Muscle layer of duodenum (tissue), 2 donors: ENCODE results near the gene RETN.
A peak's percentile ranks its signal among the peaks of the same experiment; 100 is the strongest.

Experiments used
- H3K27ac ChIP-seq: one replicate; pipeline ENCODE4 v1.7.0; 2013; ENCODE audit warnings: mild to moderate bottlenecking, low read length
- H3K27me3 ChIP-seq: one replicate; pipeline ENCODE4 v1.7.0; 2013; ENCODE audit warnings: low read depth, mild to moderate bottlenecking, control low read depth, low read length
- H3K36me3 ChIP-seq, 2 donors: one replicate each; pipeline ENCODE4 v1.7.0; 2013; ENCODE audit warnings: low read length in 2 of 2, control low read depth in 1 of 2, mild to moderate bottlenecking in 1 of 2; ENCODE audit not compliant: insufficient read depth in 2 of 2, control insufficient read depth in 1 of 2
- H3K4me1 ChIP-seq, 2 donors: one replicate each; pipeline ENCODE4 v1.7.0; 2013; ENCODE audit warnings: low read length in 2 of 2, mild to moderate bottlenecking in 2 of 2, control low read depth in 1 of 2, moderate library complexity in 1 of 2; ENCODE audit not compliant: insufficient read depth in 2 of 2, control insufficient read depth in 1 of 2
- H3K4me3 ChIP-seq, 2 donors: one replicate each; pipeline ENCODE4 v1.7.0; 2013; ENCODE audit warnings: low read length in 2 of 2, low read depth in 1 of 2, mild to moderate bottlenecking in 1 of 2
- H3K9me3 ChIP-seq, 2 donors: one replicate each; pipeline ENCODE4 v1.7.0; 2013; ENCODE audit warnings: low read length in 2 of 2, control low read depth in 1 of 2, mild to moderate bottlenecking in 1 of 2; ENCODE audit not compliant: control insufficient read depth in 1 of 2
- donor health status: healthy.

Gene RETN

DNA sequence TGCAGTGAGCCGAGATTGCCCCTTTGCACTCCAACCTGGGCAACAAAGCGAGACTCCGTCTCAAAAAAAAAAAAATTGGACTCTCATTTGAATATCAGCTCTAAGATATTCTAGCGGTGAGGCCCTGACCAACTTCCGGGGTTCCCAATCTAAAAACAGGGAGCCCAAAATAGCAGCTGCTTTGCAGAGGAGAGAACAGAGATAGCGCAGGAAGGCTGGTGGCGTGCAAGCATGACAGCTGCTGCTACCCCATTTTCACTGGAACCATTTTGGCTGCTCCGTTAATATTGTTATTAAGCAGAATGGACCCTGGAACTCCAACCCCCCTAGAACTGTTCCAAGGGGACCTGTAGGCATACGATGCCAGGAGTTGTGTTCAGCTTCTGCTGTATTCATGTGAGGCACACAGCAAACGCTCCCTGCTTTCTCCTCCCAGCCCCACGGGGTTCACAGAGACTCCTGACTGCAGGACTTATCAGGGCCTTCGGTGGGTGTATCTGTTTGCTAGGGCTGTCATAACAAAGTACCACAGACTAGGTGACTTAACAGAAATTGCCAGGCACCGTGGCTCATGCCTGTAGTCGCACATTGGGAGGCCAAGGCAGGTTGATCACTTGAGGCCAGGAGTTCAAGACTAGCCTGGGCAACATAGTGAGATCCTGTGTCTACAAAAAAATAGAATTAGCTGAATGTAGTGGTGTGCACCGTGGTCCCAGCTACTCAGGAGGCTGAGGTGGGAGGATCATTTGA is 20.4 kb upstream of the RETN start:
- Histone ChIP-seq H3K27ac (no peak overlapping the region), H3K4me1 (no peaks in the 10 kb centered on the region), H3K4me3 (no peak overlapping the region), H3K9me3 (no peaks in the 10 kb centered on the region), H3K36me3 (no peaks in the 10 kb centered on the region), H3K27me3 (no peaks in the 10 kb centered on the region)

DNA sequence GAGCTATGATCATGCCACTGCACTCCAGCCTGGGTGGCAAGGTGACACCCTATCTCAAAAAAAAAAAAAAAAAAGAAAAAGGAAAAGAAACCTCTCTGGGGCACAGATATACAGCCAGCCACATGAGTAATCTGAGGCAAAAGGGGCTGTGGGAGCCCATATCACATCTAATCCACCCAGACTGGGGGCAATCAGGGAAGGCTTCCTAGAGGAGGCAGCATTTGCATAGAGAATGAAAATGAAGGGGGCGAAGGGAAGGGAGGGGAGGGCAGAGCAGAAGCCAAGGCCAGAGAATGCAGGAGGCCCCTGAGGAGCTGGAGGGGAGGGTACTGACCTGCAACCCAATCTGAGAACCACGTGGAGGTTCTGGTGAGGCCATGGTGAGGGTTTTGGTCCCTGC is 18.7 kb upstream of the RETN start:
- no peaks in the 10 kb centered on the region for H3K36me3 ChIP-seq
- no peak overlapping the region for H3K27ac ChIP-seq
- H3K9me3 ChIP-seq = no peaks in the 10 kb centered on the region
- H3K27me3 ChIP-seq = no peaks in the 10 kb centered on the region
- H3K4me3 ChIP-seq = no peak overlapping the region
- H3K4me1 ChIP-seq = no peaks in the 10 kb centered on the region

DNA sequence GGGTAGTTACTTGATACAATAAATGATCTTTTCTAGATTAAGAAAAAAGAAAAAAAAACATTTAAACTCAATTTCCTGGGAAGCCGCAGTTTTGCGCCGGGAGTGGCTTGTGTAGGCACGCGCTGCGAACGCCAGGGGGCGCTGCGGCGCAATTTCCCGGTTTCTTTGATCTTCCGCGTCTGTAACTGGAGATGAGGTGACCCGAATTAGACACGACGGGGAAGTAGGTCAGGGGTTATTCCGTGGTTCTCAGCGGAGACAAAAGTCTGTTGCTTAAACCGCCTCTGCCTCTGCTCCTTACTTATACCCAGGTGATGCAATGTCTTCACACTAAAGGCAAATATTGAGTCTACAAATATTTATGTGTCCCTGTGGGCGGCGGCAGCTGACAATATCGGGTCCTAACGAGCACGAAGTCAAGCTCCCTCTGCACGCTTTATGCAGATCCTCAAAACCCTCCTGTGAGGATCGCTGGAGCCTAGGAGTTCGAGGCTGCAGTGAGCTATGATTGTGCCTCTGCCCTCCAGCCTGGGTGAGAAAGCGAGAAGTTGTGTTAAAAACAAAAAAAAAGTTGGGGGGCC is 16.7 kb upstream of the RETN start:
- Histone ChIP-seq H3K9me3 (no peaks in the 10 kb centered on the region), H3K27me3 (no peaks in the 10 kb centered on the region), H3K4me1 (no peaks in the 10 kb centered on the region), H3K27ac (no peak overlapping the region), H3K4me3 (peak overlapping the region; percentile 23 to 48), H3K36me3 (no peaks in the 10 kb centered on the region)

DNA sequence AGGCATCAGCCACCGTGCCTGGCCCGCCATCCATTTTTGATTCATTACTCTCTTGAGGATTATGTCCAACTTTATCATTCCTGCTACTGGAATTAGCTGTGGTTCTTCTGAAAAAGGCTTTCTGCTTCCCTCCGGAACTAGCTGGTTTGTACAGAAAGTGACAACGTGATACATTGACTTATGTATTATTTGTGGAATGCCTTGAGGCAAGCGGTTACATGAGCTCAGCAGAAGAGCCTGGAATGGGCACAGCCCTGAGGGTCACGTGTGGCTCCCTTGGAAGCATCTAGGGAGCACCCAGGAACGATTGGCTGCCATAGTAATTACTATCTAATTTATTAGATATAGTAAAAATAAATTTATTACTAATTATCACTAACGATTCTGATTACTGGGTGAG is 14.4 kb upstream of the RETN start:
- H3K4me3 ChIP-seq = no peak overlapping the region
- H3K9me3 ChIP-seq = no peaks in the 10 kb centered on the region
- H3K36me3 ChIP-seq = no peaks in the 10 kb centered on the region
- H3K27ac ChIP-seq = no peak overlapping the region
- H3K4me1 ChIP-seq = no peaks in the 10 kb centered on the region
- no peaks in the 10 kb centered on the region for H3K27me3 ChIP-seq

DNA sequence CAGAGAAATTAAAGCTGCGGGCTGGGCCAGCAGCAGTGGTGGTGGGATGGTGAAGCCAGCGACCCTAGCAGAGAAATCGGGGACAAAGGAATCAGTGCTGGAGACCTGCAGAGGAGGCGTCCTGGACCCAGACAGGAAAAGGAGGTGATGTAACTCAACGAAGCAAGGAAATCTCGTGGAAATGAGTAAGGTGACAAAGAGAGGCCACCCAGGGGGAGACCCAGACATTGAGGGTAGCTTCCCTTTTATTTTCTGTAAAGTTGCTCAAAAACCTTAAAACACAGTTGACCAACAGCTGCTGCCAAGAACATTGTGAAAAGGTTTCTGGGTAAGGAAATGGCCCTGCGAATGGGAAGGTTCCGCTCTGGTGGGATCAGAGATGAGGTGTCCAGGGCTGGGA is 13.3 kb upstream of the RETN start:
- Histone ChIP-seq H3K4me3 (no peak overlapping the region), H3K27me3 (no peaks in the 10 kb centered on the region), H3K36me3 (no peaks in the 10 kb centered on the region), H3K27ac (no peak overlapping the region), H3K4me1 (no peaks in the 10 kb centered on the region), H3K9me3 (no peaks in the 10 kb centered on the region)

DNA sequence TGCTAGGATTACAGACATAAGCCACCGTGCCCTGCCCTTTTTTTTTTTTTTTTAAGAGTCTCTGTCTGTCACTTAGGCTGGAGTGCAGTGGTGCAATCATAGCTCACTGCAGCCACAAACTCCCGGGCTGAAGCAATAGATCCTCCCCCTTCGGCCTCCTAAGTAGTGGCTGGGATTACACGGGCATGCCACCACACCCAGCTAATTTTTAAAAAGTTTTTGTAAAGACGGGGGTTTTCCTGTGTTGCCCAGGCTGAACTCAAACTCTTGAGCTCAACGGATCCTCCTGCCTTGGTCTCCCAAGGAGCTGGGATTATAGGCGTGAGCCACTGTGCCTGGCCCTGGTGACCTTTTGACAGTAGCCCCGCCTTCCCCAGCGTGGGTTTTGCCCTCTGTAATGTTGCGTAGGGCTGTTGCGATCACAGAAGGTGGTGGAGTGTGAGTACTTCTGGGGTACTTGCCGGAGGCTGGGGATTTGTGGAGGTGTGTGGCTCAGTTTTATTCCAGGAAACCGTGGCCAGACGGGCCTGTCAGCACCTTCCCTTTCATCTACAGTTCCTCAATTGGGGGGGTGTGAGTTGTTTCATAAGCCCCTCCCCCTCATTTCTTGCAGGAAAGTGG is 11.6 kb upstream of the RETN start:
- no peak overlapping the region for H3K27ac ChIP-seq

DNA sequence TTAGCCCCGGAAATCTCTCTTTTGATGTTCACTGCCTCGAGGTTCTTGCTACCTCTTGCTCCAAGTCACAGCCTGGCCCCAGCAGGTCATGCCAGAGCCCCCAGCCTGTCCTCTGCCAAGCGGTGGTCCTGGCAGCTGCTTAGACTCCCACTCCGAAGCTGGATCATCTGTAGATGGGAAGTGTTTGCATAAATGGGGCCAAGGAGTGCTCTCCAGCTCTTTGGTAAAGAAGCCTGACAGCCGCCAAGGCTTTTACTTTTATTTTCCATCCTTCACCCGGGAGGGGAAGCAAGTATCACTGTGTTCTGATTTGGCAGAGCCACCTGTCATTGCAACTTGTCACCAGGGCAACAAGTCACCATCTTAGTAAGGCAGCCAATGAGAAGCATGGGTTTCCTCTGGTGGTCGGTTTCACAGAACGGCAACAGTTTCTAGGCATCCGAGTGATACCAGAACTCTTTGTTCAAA is 10.6 kb upstream of the RETN start:
- H3K4me1 ChIP-seq = no peaks in the 10 kb centered on the region
- no peak overlapping the region for H3K4me3 ChIP-seq
- no peaks in the 10 kb centered on the region for H3K9me3 ChIP-seq
- no peaks in the 10 kb centered on the region for H3K36me3 ChIP-seq
- H3K27me3 ChIP-seq = no peaks in the 10 kb centered on the region
- H3K27ac ChIP-seq = no peak overlapping the region

More for the DNA sequence above, 11.6 kb upstream of the RETN start:
- Histone ChIP-seq H3K36me3 (no peaks in the 10 kb centered on the region), H3K9me3 (no peaks in the 10 kb centered on the region), H3K4me3 (no peak overlapping the region), H3K27me3 (no peaks in the 10 kb centered on the region), H3K4me1 (no peaks in the 10 kb centered on the region)

DNA sequence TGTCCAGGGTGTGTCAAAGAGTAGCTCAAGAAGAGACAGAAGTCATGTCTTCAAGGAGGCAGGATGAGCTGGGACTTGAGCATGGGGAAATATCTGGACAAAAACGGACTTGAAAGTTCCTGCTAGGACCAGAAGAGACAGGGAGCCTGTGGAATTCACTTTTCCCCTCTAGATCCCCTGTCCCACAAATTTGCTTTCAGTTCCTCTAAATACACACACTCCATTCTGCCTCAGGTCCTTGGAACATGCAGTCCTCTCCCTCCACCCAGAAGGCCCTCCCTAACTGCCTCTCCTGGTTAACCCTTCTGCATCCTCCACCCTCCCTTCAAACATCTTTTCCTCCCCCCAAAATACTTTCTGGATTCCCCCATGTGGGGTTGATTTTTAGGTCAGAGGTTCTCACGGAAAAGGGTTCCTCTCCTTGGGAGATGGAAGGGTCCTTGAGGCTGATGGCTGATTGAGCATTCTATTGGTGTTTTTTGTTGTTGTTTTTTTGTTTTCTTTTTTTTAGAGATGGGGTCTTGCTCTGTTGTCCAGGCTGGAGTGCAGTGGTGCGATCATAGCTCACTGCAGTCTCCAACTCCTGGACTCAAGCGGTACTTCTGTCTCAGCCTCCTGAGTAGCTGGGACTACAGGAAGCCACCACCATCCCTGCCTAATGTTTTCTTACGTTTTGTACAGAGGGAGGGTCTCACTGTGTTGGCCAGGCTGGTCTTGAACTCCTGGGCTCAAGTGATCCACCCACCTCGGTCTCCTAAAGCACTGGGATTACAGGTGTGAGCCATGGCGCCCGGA is 6.9 kb upstream of the RETN start:
- H3K36me3 ChIP-seq = no peaks in the 10 kb centered on the region
- no peak overlapping the region for H3K27ac ChIP-seq
- no peaks in the 10 kb centered on the region for H3K27me3 ChIP-seq
- no peaks in the 10 kb centered on the region for H3K4me1 ChIP-seq
- H3K4me3 ChIP-seq = no peak overlapping the region
- H3K9me3 ChIP-seq = no peaks in the 10 kb centered on the region

DNA sequence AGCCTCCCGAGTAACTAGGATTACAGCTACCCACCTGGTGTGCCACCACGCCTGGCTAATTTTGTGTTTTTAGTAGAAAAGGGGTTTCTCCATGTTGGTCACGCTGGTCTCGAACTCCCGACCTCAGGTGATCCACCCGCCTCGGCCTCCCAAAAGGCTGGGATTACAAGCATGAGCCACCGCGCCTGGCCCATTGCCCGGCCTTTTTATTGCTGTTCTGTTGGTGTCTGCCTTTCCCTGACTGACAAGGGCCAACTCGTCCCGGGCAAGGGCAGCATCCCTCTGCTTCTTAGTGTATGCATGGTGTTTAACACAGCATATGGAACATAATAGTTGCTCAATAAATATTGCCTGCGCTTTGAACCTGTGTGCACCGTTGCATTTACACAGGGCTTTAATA is 6.2 kb upstream of the RETN start:
- Histone ChIP-seq H3K27ac (no peak overlapping the region), H3K4me3 (no peak overlapping the region), H3K9me3 (no peaks in the 10 kb centered on the region), H3K27me3 (no peaks in the 10 kb centered on the region), H3K4me1 (no peaks in the 10 kb centered on the region), H3K36me3 (no peaks in the 10 kb centered on the region)

DNA sequence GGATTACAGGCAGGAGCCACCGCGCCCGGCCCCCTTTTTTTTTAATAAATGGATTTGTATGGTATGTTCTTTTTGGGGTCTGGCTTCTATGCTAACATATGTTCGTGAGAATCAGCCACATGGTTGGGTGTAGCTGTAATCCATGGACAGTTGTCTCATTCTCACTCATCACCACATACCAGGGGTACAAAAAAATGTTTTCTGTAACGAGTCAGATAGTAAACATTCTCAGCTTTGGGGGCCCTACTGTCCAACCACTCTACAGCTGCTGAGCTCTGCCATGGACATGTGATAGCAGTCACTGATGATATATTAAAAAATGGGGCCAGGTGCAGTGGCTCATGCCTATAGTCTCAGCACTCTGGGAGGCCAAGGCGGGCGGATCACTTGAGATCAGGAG is 5.1 kb upstream of the RETN start:
- Histone ChIP-seq H3K4me3 (no peak overlapping the region), H3K4me1 (no peaks in the 10 kb centered on the region), H3K9me3 (no peaks in the 10 kb centered on the region), H3K27ac (no peak overlapping the region), H3K36me3 (no peaks in the 10 kb centered on the region), H3K27me3 (no peaks in the 10 kb centered on the region)

DNA sequence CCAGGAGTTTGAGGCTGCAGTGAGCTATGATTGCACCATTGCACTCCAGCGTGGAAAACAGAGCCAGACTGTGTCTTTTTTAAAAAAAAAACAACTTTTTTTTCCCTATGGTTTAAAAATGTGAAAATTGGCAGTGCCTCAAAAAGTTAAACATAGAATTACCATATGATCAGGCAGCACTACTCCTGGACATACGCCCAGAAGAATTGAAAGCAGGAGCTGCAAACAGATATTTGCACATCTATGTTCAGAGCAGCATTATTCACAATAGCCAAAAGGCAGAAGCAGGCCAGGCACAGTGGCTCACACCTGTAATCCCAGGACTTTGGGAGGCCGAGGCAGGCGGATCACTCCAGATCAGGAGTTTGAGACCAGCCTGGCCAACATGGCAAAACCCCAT is 3.8 kb upstream of the RETN start:
- H3K27ac ChIP-seq = no peak overlapping the region
- H3K36me3 ChIP-seq = no peaks in the 10 kb centered on the region
- no peaks in the 10 kb centered on the region for H3K9me3 ChIP-seq
- H3K4me1 ChIP-seq = no peaks in the 10 kb centered on the region
- no peak overlapping the region for H3K4me3 ChIP-seq
- H3K27me3 ChIP-seq = no peaks in the 10 kb centered on the region
